GM21619 (cell line): ENCODE measurements around the gene MTOR.
"Not testable (repeated sequence)": the region's sequence is repeated elsewhere in the genome, so short reads cannot be mapped to it uniquely, and the experiment has no call there.

Experiments
- ATAC-seq: cut with Tn5 transposase; IDR thresholded peaks from one replicate; pipeline ENCODE4 v1.9.1; 2021; ENCODE audit not compliant: unreplicated experiment

MTOR gene

DNA sequence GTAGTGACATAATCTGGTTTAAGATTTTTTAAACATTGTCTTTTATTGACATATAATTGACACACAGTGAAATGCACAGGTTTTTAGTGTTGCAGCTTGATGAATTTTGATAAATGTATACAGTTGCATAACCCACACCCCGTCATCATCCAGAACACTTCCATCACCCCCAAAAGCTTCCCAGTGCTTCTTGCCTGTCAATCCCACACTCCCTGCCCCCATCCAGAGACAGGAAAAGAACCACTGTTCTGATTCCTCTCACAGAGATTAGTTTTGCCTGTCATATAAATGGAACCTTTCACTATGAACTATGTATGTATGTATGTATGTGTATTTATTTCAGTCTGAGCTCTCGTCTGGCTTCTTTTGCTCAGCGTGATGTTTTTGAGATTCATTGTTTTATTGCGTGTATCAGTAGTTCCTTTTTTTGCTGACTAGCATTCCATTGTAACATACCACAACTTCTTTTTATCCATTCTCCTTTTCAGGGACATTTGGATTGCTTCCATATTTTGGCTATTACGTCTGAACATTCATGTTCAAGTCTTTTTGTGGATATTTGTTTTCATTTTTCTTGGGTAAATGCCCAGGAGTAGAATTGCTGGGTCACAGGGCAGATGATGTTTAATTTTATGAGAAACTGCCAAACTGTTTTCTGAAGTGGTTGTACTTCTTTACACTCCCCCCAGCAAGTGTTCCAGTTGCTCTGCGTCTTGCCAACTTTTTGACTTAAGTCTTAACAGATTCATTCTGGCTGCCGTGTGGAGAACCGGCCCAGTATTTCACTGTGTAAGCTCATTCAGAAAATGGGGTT lies 19.4 kb upstream of the MTOR start:
- ATAC-seq = no peak

DNA sequence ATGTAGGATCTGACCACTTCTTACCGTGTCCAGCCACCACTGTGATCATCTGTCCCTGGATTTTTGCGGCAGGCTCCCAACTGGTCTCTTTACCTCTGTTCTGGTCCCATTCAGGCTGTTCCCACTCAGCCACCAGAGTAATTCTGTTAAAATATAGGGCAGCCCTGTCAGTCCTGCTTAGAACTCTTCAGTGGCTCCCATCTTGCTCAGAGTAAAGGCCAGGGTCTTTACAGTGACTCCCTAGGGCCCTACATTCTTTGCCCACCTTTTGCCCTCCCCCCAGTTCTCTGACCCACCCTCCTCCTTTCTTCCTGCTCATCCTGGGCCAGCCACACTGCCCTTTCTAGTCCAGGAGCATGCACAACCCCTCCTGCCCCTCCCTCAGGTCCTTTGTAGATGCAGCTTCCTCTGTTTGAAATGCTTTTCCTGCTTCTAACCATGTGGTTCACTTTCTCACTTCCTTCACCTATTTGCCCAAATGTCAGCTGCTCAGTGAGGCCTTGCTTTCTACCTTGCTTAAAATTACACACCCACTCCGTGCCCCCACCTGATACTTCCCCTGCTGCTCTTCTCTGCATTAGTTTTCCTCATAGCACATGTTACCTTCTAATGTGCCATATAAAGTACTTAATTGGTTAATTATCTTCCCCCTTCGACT lies 18.5 kb upstream of the MTOR start:
- ATAC-seq = no peak

DNA sequence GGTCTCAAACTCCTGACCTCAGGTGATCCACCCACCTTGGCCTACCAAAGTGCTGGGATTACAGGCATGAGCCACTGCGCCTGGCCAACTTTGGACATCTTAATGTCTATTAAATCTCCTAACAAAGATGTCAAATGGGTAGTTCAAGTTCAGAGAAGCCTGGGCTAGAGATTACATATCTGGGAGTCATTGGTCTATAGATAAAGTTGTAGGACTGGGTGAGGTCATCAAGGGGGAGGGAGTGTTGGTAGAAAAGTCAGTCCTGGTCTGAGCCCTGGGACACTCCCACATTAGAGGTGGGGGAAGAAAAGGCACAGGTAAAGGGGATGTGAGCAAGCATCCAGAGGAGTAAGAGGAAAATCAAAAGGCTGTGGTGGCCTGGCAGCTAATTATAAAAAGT lies 17.3 kb upstream of the MTOR start:
- ATAC-seq = no peak

DNA sequence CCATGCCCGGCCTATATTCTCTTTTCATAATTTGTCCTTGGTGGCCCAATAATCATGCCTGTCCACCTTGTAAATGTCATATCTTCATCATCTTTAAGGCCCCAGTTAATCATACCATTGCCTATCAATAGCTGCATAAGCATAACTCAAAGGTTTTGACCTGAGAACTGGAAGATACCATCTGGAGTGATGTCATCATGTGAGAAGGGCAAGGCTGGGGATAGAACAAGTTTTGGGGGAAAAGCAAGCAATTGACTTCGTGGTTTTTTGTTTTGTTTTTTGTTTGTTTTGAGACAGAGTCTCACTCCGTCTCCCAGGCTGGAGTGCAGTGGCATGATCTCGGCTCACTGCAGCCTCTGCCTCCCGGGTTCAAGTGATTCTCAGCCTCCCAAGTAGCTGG lies 16.8 kb upstream of the MTOR start:
- no peak for ATAC-seq

DNA sequence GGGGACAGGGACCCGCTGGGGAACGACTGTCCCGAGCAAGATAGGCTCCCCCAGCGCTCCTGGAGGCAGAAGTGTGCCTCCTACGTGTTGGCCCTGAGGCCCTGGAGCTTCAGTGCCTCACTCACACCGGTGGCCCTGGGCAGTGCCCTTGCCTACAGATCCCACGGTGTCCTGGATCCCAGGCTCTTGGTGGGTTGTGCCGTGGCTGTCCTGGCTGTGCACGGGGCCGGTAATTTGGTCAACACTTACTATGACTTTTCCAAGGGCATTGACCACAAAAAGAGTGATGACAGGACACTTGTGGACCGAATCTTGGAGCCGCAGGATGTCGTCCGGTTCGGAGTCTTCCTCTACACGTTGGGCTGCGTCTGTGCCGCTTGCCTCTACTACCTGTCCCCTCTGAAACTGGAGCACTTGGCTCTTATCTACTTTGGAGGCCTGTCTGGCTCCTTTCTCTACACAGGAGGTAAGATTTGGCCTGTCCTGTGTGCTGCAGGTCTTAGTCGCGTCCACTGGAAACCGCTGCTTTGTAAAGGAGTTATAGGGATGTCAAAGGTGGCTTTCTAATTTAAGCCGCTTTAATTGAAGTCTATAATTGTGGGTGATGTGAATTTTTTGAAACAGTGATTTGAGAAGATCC lies 11.4 kb upstream of the MTOR start:
- peak; percentile 42 for ATAC-seq

DNA sequence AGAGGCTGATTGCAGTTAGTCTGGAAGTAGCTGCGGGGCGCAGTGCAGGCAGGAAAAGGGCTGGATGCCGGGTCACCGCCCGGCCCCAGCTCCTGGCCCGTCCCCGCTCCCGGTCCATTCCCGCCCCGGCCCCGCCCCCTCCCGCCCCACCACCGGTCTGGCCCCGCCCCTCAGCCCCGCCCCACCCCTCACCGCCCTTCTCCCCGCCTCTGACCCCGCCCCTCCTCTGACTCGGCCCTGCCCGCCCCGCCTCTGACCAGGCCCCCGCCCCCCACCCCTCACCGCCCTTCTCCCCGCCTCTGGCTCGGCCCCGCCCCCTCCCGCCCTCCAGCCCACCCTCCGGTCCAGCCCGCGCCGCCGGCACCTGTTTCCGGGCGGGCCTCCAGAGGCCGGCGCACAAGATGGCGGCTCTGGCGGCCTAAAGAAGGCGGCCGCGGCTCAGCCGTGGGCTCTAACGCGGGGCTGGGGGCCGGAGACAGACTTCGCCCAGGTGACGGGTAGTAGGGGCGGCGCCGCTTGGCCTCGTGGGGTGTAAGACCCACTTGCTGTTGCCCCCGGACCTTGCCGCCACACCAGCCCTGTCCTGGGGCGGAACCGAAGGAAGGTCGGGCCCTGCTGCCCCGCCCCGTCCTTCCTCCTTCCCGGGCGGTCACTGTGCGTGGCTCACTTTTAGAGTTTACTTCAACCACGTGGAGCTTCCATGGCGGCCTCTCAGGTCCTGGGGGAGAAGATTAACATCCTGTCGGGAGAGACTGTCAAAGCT lies 10.7 kb upstream of the MTOR start, which contains the start of gene UBIAD1:
TSS of gene UBIAD1 (plus strand) at position 367 of the 763 bp plus-strand sequence. CDS start at position 701, 334 bp downstream.
- peak; percentile 80 for ATAC-seq

DNA sequence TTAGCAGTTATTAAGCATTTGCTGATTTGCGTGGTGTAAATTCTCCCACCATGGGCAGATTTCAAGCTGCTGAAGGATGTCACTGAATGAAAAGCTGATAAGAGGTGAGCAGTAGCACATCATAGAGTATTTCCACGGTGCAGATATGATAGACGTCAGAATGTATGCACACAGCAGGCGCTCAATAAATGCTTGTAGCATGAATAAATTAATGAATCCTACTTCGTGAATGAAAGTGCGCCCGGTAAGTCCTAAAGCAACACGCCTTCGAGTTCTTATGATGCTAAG lies 10.1 kb upstream of the MTOR start:
- ATAC-seq = no peak

DNA sequence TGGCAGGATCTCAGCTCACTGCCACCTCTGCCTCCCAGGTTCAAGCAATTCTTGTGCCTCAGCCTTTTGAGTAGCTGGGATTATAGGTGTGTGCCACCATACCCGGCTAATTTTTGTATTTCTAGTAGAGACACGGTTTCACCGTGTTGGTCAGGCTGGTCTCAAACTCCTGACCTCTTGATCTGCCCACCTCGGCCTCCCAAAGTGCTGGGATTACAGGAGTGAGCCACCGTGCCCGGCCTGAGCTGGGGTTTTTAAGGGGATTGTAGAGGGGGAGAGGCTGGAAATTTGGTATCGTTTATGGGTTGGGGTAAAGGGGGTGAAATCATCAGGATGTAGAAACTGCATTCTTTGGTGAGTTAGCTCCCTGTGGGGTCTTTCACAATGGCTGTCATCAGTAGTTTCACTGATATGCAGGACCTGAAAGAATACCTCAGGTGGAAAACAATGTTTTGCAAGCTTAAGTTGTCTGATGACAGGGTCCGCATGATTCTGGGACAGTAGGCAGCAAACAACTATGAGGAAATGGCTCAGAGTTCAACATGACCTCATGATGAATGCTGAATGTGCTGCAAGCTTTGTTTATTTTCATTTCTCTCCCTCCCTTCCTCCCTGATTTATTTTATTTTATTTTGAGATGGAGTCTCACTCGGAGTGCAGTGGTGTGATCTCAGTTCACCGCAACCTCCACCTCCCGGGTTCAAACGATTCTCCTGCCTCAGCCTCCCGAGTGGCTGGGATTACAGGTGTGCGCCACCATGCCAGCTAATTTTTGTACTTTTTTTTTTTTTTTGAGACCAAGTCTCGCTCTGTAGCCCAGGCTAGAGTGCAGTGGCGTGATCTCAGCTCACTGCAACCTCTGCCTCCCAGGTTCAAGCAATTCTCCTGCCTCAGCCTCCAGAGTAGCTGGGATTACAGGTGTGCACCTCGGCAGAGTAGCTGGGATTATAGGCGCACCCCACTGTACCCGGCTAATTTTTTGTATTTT lies 5.3 kb upstream of the MTOR start:
- ATAC-seq = not testable (repeated sequence)

DNA sequence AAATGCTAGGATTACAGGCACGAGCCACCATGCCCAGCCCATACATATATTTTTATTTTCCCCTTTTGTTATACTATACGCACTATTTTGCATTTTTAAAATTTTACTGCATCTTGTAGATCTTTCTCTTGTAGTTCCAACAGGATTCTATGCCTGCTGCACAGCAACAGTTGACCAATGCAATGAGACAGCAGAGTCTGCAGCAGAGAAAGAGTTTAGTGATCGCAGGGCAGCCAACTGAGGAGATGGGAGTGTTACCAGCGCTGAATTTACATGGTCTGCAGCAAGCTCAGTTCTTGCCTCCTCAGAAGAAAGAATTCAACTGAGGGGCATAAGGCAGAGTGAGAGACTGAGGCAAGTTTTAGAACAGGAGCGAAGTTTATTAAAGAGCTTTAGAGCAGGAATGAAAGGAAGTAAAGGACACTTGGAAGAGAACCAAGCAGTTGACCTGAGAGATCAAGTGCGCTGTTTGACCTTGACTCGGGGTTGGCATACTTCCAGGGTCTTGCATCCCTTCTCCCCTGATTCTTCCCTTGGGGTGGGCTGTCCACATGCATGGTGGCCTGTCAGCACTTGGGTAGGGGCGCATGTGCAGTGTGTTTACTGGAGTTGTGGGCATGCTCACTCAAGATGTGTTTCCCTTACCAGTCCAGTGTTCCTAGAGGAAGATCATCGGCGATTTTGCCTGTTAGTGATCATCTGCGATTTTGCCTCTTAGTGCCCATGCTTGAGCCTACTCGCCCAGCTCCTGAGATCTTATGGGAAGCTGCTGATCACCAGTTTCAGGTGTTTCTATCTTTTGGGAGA lies 4.1 kb upstream of the MTOR start:
- ATAC-seq = no peak

DNA sequence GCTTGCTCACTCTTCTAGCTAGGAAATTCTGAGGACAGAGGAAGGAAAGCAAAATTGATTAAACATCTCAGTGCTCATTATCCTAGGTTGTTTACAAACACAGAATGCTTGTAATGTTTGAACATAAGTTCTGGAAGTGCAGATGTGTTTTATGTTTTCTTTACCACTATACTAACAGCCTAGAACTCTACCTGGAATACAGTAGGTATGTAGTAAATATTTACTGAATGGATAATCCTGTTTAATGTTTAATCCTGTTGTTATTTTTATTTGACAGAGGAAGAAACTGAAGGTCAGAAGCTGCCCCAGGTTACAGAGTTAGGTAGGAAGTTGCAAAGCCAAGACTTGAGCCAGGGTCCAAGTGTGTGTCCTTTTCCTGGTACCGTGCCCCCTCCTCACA lies 6.1 kb downstream of the MTOR start:
- no peak for ATAC-seq

DNA sequence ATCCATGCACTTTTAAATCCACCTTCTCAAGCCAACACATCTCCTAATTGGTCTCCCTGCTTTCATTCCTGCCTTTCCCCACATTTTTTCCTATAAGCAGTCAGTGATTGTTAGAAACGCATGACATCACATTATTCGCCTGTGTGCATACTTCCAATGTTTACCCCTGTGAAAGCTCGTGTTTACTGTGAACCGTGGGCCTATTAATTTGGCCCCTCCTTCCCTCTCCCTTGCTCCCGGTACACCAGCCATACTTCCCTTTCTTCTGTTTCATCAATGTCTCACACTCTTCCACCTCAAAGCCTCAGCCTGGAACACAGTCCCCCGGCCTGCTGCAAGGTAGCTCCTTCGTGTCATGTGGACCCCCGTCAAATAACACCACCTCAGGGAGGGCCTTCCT lies 9.1 kb downstream of the MTOR start:
- ATAC-seq = no peak

DNA sequence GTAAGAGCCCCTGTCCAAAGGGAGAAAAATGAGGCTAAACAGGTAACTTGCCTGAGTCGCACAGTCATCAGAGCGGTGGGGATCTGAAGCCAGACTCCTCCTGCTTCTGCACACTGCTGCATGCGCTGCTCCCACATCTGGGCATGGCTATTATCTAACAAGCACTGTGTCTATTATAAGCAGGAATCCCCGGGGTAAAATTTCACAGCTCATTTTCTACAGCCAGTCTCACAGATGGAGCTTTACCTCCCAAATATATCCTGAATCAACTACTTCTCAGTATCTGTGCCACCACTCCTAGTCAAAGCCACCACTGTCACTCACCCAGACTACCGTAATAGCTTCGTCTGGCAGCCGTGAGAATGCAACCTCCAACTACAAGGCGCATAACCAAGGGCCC lies 9.8 kb downstream of the MTOR start:
- no peak for ATAC-seq

DNA sequence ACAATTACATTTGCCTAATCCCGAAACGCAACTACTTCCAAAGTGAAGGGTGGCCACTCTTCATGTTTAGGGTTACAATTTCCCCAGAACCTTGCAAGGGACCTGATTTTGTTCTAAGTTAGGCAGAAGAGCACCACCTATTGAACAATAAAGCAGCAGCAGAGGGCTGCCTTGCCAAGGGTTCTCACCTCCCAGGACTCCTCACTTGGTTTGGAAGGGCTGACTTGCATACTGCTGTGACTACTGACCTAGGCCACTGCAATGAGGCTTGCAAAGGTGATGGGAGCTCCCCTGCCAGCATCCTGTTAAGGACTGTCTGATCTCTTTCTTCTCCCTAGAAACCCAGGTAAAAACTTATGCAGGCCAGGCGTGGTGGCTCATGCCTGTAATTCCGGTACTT lies 14.2 kb downstream of the MTOR start:
- ATAC-seq = no peak

DNA sequence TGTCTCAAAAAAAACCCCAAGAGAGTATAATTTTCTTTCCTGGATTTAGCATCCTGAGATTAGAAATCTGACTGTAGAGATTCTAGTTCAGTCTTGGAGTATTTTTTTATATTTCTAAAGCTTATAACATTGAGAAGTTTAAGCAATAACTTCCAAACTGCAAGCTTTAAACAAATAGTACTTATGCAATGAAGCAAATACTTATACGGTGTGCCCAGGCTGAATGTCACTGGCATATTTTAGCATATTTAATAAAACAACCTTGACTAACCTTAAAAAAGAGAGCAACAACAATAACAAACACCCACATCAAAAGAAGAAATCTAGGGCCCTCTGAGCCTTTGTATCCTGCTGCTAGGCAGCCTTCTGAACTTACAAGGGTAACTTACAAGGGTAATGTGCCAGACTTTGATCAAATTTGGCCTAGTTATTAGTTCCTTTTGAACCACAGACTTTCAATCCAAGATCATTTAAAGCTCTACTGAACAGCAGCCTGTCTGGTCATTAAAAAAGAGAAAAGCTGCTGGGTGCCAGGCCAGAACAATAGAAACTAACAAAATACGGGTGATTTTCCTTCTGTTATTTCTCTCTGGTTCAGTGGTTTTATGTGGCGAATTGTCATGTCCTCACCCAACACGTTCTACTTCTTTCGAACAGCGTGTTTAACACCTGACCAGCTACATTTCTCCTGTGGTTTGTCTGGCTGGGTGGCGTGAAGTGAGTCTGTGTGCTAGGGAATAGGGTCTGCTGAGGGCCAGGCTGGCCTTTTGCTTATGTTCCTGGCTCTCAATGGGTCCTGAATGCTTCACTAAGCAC lies 16.2 kb downstream of the MTOR start:
- ATAC-seq = no peak

DNA sequence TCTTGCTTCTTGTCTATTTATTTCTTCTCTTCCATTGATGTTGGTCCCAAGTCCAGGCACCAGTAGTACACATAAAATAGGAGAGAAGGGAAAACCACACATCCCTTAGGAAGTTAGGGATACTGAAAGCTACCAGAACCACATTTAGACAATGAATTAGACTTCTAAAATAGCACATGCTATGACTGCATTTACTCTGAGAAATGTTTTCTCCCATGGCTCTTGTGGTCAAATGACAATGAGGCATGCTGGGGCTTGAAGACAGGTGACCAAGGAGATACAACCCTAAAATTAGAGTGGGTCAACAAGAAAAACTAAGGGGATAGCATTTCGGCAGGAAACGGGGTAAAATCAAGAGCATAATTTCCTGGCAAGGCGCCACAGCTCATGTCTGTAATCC lies 17.1 kb downstream of the MTOR start:
- ATAC-seq = no peak

DNA sequence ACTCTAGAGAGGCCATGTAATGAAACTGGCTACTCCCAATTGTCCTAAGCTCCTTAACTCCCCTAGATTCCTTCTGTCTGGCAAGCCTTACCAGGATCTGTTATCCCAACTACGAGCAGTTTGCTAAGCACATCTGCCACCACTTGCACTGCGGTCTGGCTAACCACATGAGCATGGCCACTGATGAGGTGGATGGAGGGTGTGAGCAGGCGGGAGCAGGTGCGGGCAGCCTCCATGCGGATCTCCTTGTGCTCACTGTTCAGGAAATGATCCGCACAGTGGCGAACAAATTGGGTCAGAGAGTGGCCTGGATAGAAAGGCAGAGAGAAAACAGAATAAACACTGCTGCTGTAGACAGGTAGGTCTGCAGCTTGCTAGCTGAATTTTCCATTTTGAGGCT lies 24.0 kb downstream of the MTOR start:
- ATAC-seq = no peak

DNA sequence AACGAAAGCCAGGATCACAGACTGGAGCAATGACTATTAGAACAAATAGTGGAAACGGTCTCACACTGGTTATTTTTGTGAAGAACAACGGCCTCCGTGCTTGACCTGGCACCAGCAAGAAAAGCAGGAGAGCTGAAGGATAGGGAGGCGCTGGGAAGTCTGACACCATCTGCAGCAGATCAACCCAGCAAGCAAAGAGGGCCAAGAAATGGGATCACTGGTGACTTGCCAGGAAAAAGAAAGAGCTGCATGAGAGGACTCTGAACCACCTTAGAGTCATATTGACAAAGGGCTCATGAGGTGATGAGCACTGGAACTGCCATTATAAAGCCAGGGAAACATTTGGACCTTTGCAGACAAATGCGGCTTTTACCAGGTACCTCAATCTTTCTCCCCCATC lies 25.0 kb downstream of the MTOR start:
- no peak for ATAC-seq

DNA sequence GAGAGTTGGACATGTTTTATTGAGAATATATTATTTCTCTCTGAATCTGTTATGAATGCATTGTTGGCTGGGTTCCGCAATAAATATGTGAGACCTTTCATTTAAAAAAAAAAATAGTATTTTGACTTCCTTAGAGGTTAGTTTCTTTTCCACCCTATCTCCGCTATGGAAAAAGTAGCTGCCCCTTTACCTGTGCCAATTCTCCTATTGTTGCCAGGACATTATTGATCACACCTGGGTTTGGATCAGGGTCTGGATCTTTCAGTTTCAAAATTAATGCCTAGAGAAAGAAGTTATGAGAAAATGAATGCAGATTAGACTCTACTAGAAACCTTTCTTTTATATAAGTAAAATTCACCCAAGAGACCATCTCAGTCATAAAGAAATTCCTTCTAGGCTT lies 29.1 kb downstream of the MTOR start:
- ATAC-seq = no peak

DNA sequence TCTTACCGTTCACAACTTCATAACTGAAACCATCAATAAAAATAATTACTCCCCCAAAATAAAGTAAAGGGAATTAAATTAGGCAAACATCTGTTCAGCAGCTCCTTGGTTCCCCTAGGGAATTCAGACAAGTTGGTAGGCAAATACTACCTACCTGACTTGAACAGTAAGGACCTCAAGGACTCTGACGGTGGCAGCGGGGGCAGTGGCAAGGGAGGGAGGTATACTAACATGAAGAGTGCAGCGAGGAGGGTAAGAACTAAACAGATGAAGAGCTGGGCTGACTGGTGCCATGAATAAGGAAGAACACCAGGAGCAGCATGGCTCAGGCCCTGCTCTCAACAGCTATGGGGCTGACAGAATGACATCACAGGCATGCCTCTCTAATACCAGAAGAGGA lies 33.1 kb downstream of the MTOR start:
- ATAC-seq = no peak
